Psoas muscle (tissue), 8 donors: Measurements from ENCODE around the gene FER. TPM values are rescaled to one million over a fixed set of nuclear protein-coding genes. Genes with fewer than 3 reads are reported as not detected.

Source experiments
- ATAC-seq, 4 donors: fragments of 200-7000 bp; cut with Tn5 transposase; one replicate each; pipeline ENCODE4 v1.9.1; 2020; ENCODE audit warnings: moderate library complexity in 3 of 4, mild to moderate bottlenecking in 2 of 4
- DNase-seq, 2 donors: peaks; one replicate each; pipeline ENCODE4 v3.0.0-alpha.2; 2020
- H3K27ac ChIP-seq: fragments of 200-600 bp; one replicate; pipeline ENCODE4 v1.8.0; 2022
- H3K27me3 ChIP-seq, 3 donors: fragments of 200-600 bp in 1 of 3; one replicate each; pipeline versions ENCODE4 v1.6.1 to v1.8.0; 2013 to 2022; ENCODE audit warnings: low read length in 2 of 3, mild to moderate bottlenecking in 2 of 3, moderate library complexity in 1 of 3; ENCODE audit not compliant: insufficient read depth in 3 of 3
- H3K36me3 ChIP-seq, 2 donors: fragments of 200-600 bp in 1 of 2; one replicate each; pipeline versions ENCODE4 v1.6.1 to v1.8.0; 2013 to 2022; ENCODE audit warnings: low read depth in 1 of 2, mild to moderate bottlenecking in 1 of 2, moderate library complexity in 1 of 2; ENCODE audit not compliant: insufficient read depth in 1 of 2
- H3K4me1 ChIP-seq: fragments of 200-600 bp; one replicate; pipeline ENCODE4 v1.8.0; 2022
- H3K4me3 ChIP-seq: fragments of 200-600 bp; one replicate; pipeline ENCODE4 v1.8.0; 2022; ENCODE audit warnings: mild to moderate bottlenecking
- H3K9me3 ChIP-seq: fragments of 200-600 bp; one replicate; pipeline ENCODE4 v1.8.0; 2022
- CTCF ChIP-seq: fragments of 200-600 bp; IDR thresholded peaks from one replicate; pipeline ENCODE4 v1.8.0; 2022; ENCODE audit warnings: antibody characterized with exemption
- WGBS, 3 donors: extraction: QIAGEN DNeasy Blood & Tissue Kit; methylation state at CpG; one replicate each; pipeline versions ENCODE4 v1.1.6 to v1.1.7; 2013; 5-methylcytosine and 5-hydroxymethylcytosine counted together
- intact Hi-C, 2 donors: fragments of 100-400 bp; cut with DNase I; formaldehyde crosslinking; loops; one replicate each; pipeline versions ENCODE4 v1.11.0 to v1.14.2; 2022
- polyA plus RNA-seq, 3 donors: library from polyadenylated mRNA; stranded (reverse); fragments of 200-250 nt; gene quantifications; one replicate each; pipeline ENCODE4 v1.2.3, GENCODE V29; 2013
- total RNA-seq, 4 donors: library from RNA; stranded (reverse); fragmentation: NEBNext Ultra II Directional in 2 of 4; extraction: Animal tissue kit (Norgen Biotek cat#: 25700) in 2 of 4; gene quantifications; one replicate each; pipeline versions ENCODE4 v1.2.1 to v1.2.4, GENCODE V29; 2021 to 2023
- donor health status: healthy with polysubstance abuse.
- donor health status: DM: no; HTN: no; CAD: no; lungs with moderate emphysema.
- donor health status: Bipolar disorder and iron deficiency.
- donor health status: healthy.
- donor health status: DM: yes; HTN: yes; CAD: no.
- donor health status: DM: no; HTN: no; CAD: no.
- donor health status: DM: no; HTN: no; CAD: no.
- donor health status: DM: yes; HTN: yes; CAD: no.

The FER gene
- total and polyA plus RNA-seq, 7 donors = 0.66 to 7.6 (median 4.6) TPM

GRCh38 chr5:109199799-109200620 lies 452.3 kb downstream of the FER start:
- WGBS, 3 donors = 65 to 71% (median 68%) methylated on average over 5 of the region's 5 CpGs
- no peak overlapping the region for H3K27ac ChIP-seq

GRCh38 chr5:109215040-109215439 lies 467.3 kb downstream of the FER start:
- Histone ChIP-seq H3K36me3 (no peaks in the 10 kb centered on the region), H3K4me1 (no peaks in the 10 kb centered on the region), H3K27me3 (no peaks in the 10 kb centered on the region), H3K27ac (no peak overlapping the region), H3K9me3 (no peaks in the 10 kb centered on the region), H3K4me3 (no peak overlapping the region)
- intact Hi-C loops = no loop called here
- no peak for DNase-seq
- no peak for TF ChIP-seq CTCF
- no peak for ATAC-seq
- WGBS, 3 donors = 92 to 96% (median 94%) methylated on average over 3 of the region's 3 CpGs

More at GRCh38 chr5:109199799-109200620, 452.3 kb downstream of the FER start:
- Histone ChIP-seq H3K4me1 (no peaks in the 10 kb centered on the region), H3K4me3 (no peak overlapping the region), H3K27me3 (no peaks in the 10 kb centered on the region), H3K9me3 (peaks cover 5% of the 10 kb centered on the region), H3K36me3 (no peaks in the 10 kb centered on the region)
- no peak for TF ChIP-seq CTCF
- DNase-seq (no peak), ATAC-seq (no peak)
- intact Hi-C loops = no loop called here

- Histone ChIP-seq H3K4me3 (no peak overlapping the region), H3K27ac (no peak overlapping the region), H3K36me3 (no peaks in the 10 kb centered on the region), H3K4me1 (no peaks in the 10 kb centered on the region), H3K9me3 (no peaks in the 10 kb centered on the region), H3K27me3 (no peaks in the 10 kb centered on the region)
- 19 to 29% (median 28%) methylated on average over 4 of the region's 4 CpGs for WGBS, 3 donors
- DNase-seq = no peak
- no peak for TF ChIP-seq CTCF
- intact Hi-C loops = no loop called here
- no peak for ATAC-seq
These were observed 471.1 kb downstream of the FER start for GRCh38 chr5:109218818-109219217.

- intact Hi-C loops = no loop called here
- Histone ChIP-seq H3K4me1 (no peaks in the 10 kb centered on the region), H3K9me3 (no peaks in the 10 kb centered on the region), H3K4me3 (no peak overlapping the region), H3K36me3 (no peaks in the 10 kb centered on the region), H3K27ac (no peak overlapping the region), H3K27me3 (no peaks in the 10 kb centered on the region)
- TF ChIP-seq CTCF = no peak
- DNase-seq (no peak), ATAC-seq (no peak)
- WGBS, 3 donors = 80 to 84% (median 83%) methylated on average over 9 of the region's 9 CpGs
These were observed 475.8 kb downstream of the FER start for GRCh38 chr5:109223531-109223930.
